HepG2 (cell line): ENCODE results near the gene VAMP5. TPM values are rescaled to one million over a fixed set of nuclear protein-coding genes. Genes with fewer than 3 reads are reported as not detected.
A peak's percentile ranks its signal among the peaks of the same experiment; 100 is the strongest.

Experiments used
- BCL6 ChIP-seq: IDR thresholded peaks from 2 replicates; pipeline ENCODE4 v1.6.1; 2016; ENCODE audit warnings: missing genetic modification reagents, missing compliant biosample characterization
- CC2D1A ChIP-seq: sonication (generic); formaldehyde crosslinking; IDR thresholded peaks from 2 replicates; pipeline ENCODE4 v1.8.1; 2023; ENCODE audit warnings: mild to moderate bottlenecking, missing genetic modification reagents
- CENPT ChIP-seq: sonication (generic); formaldehyde crosslinking; IDR thresholded peaks from 2 replicates; pipeline ENCODE4 v1.8.0; 2022; ENCODE audit warnings: low read depth, mild to moderate bottlenecking, moderate library complexity, missing genetic modification reagents
- ELF3 ChIP-seq: IDR thresholded peaks from 2 replicates; pipeline ENCODE4 v1.6.1; 2016; ENCODE audit warnings: missing genetic modification reagents, missing compliant biosample characterization
- ETV6 ChIP-seq: sonication (generic); formaldehyde crosslinking; conservative IDR thresholded peaks from 2 replicates; pipeline ENCODE4 v1.4.0; 2020; ENCODE audit warnings: missing genetic modification reagents
- FOSL2 ChIP-seq: sonication (generic); formaldehyde crosslinking; IDR thresholded peaks from 2 replicates; pipeline ENCODE4 v1.4.0; 2020; ENCODE audit warnings: missing genetic modification reagents
- PHF21A ChIP-seq: sonication (generic); formaldehyde crosslinking; IDR thresholded peaks from 2 replicates; pipeline ENCODE4 v1.5.0; 2020; ENCODE audit warnings: mild to moderate bottlenecking, missing genetic modification reagents
- SCMH1 ChIP-seq: sonication (generic); formaldehyde crosslinking; IDR thresholded peaks from 2 replicates; pipeline ENCODE4 v1.9.0; 2021; ENCODE audit warnings: missing genetic modification reagents, mild to moderate bottlenecking, borderline replicate concordance
- SMAD1 ChIP-seq: sonication (generic); formaldehyde crosslinking; IDR thresholded peaks from 2 replicates; pipeline ENCODE4 v1.4.0; 2020; ENCODE audit warnings: missing genetic modification reagents, low read depth, mild to moderate bottlenecking, borderline replicate concordance
- SMARCE1 ChIP-seq: fragments of 450-650 bp; IDR thresholded peaks from 2 replicates; pipeline ENCODE4 v1.6.1; 2017; ENCODE audit warnings: borderline replicate concordance
- TBX2 ChIP-seq: sonication (generic); formaldehyde crosslinking; IDR thresholded peaks from 2 replicates; pipeline ENCODE4 v1.5.0; 2020; ENCODE audit warnings: missing genetic modification reagents, mild to moderate bottlenecking, borderline replicate concordance
- TP53 ChIP-seq: sonication (generic); formaldehyde crosslinking; conservative IDR thresholded peaks from 2 replicates; pipeline ENCODE4 v1.4.0; 2020; ENCODE audit warnings: missing genetic modification reagents
- WIZ ChIP-seq: sonication (generic); formaldehyde crosslinking; IDR thresholded peaks from 2 replicates; pipeline ENCODE4 v1.5.1; 2020; ENCODE audit warnings: mild to moderate bottlenecking, missing genetic modification reagents
- XBP1 ChIP-seq: sonication (generic); formaldehyde crosslinking; IDR thresholded peaks from 2 replicates; pipeline ENCODE4 v1.5.0; 2020; ENCODE audit warnings: missing genetic modification reagents
- ZBTB4 ChIP-seq: sonication (generic); formaldehyde crosslinking; IDR thresholded peaks from 2 replicates; pipeline ENCODE4 v1.4.0; 2020; ENCODE audit warnings: missing genetic modification reagents, mild to moderate bottlenecking, borderline replicate concordance
- ZFP91 ChIP-seq: sonication (generic); formaldehyde crosslinking; IDR thresholded peaks from 2 replicates; pipeline ENCODE4 v1.9.0; 2022; ENCODE audit warnings: missing genetic modification reagents, mild to moderate bottlenecking, borderline replicate concordance
- ZNF3 ChIP-seq: IDR thresholded peaks from 2 replicates; pipeline ENCODE4 v1.7.0; 2017; ENCODE audit warnings: inconsistent platforms
- ZNF335 ChIP-seq: sonication (generic); formaldehyde crosslinking; IDR thresholded peaks from 2 replicates; pipeline ENCODE4 v1.4.0; 2020; ENCODE audit warnings: missing genetic modification reagents
- ZNF343 ChIP-seq: sonication (generic); formaldehyde crosslinking; IDR thresholded peaks from 2 replicates; pipeline ENCODE4 v1.4.0; 2020; ENCODE audit warnings: mild to moderate bottlenecking, missing genetic modification reagents
- ZNF543 ChIP-seq: sonication (generic); formaldehyde crosslinking; IDR thresholded peaks from 2 replicates; pipeline ENCODE4 v1.4.0; 2020; ENCODE audit warnings: mild to moderate bottlenecking, missing genetic modification reagents
- ZNF589 ChIP-seq: sonication (generic); formaldehyde crosslinking; conservative IDR thresholded peaks from 2 replicates; pipeline ENCODE4 v1.8.0; 2022; ENCODE audit warnings: mild to moderate bottlenecking, moderate library complexity, missing genetic modification reagents
- ZNF777 ChIP-seq: sonication (generic); formaldehyde crosslinking; IDR thresholded peaks from 2 replicates; pipeline ENCODE4 v1.4.0; 2020; ENCODE audit warnings: missing genetic modification reagents
- polyA plus RNA-seq, 8 experiments: library from polyadenylated mRNA; depleted of rRNA in 3 of 8; stranded (reverse) in 7 of 8; unstranded in 1 of 8; fragments of >200 nt; fragmentation: Illumina TruSeq in 4 of 8; extraction: Trizol in 4 of 8; gene quantifications; 2 replicates each; pipeline versions ENCODE4 v1.2.1 to v1.2.3, GENCODE V29; 2011 to 2016; ENCODE audit warnings: low read depth in 4 of 8, missing spikeins in 1 of 8, mixed read lengths in 1 of 8; ENCODE audit not compliant: insufficient read depth in 1 of 8
- total RNA-seq, 5 experiments: library from RNA; depleted of rRNA; stranded (reverse); fragments of >200 nt; fragmentation: Illumina TruSeq; extraction: Trizol; gene quantifications; 2 replicates each; pipeline ENCODE4 v1.2.3, GENCODE V29; 2016; ENCODE audit warnings: low read depth in 1 of 5
- TF ChIP-seq, protein P1 (sequence below): sonication (generic); formaldehyde crosslinking; IDR thresholded peaks from 2 replicates; pipeline ENCODE4 v1.8.0; 2022; ENCODE audit warnings: mild to moderate bottlenecking, missing genetic modification reagents, moderate library complexity
- TF ChIP-seq, protein P2 (sequence below): sonication (generic); formaldehyde crosslinking; IDR thresholded peaks from 2 replicates; pipeline ENCODE4 v1.8.0; 2022; ENCODE audit warnings: missing genetic modification reagents, low read depth, mild to moderate bottlenecking, borderline replicate concordance

VAMP5 gene
- total and polyA plus RNA-seq, 2 of the 13 experiments (the other 11 are each of a cell fraction or from before 2014, with no cell fraction given): 7.2 to 56.7 TPM

GRCh38 chr2:85611705-85612587, 27.7 kb downstream of the VAMP5 start, which contains the start of gene C2orf68 (continued):
- peak; percentile 61; the same call in 1 of the 2 replicates for TF ChIP-seq ZBTB4
- TF ChIP-seq ZFP91 (CRISPR knock-in tag): peak; percentile 92
- TF ChIP-seq CC2D1A (CRISPR knock-in tag): no peak
- no peak for TF ChIP-seq XBP1 (CRISPR knock-in tag)
- no peak for TF ChIP-seq SMARCE1
- TF ChIP-seq, protein P1, sequence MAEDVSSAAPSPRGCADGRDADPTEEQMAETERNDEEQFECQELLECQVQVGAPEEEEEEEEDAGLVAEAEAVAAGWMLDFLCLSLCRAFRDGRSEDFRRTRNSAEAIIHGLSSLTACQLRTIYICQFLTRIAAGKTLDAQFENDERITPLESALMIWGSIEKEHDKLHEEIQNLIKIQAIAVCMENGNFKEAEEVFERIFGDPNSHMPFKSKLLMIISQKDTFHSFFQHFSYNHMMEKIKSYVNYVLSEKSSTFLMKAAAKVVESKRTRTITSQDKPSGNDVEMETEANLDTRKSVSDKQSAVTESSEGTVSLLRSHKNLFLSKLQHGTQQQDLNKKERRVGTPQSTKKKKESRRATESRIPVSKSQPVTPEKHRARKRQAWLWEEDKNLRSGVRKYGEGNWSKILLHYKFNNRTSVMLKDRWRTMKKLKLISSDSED (CRISPR knock-in tag): no peak
- peak; percentile 99 for TF ChIP-seq ZNF777
- TF ChIP-seq SMAD1 (CRISPR knock-in tag): 0 out of 2 replicates have a peak, but pooled peaks have one; percentile 65
- TF ChIP-seq ZNF543 (CRISPR knock-in tag): peak; percentile 82; the same call in 1 of the 2 replicates
- TF ChIP-seq ZNF343: no peak; the same call in 1 of the 2 replicates
- TF ChIP-seq, protein P2, sequence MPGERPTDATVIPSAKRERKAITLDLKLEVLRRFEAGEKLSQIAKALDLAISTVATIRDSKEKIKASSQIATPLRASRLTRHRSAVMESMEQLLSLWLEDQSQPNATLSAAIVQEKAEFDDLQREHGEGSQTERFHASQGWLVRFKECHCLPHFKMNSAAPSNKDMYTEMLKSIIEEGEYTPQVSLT (CRISPR knock-in tag): peak; percentile 81; the same call in 1 of the 2 replicates
- TF ChIP-seq ZNF335 (CRISPR knock-in tag): peak; percentile 86
- no peak for TF ChIP-seq TP53 (CRISPR knock-in tag)
- TF ChIP-seq FOSL2: peak; percentile 58
- TF ChIP-seq TBX2 (CRISPR knock-in tag): peak; percentile 83
- no peak; the same call in 1 of the 2 replicates for TF ChIP-seq CENPT (CRISPR knock-in tag)
- TF ChIP-seq ETV6 (CRISPR knock-in tag): peak; percentile 89
- no peak for TF ChIP-seq SCMH1
- TF ChIP-seq PHF21A (CRISPR knock-in tag): peak; percentile 64; the same call in 1 of the 2 replicates
- TF ChIP-seq ZNF3 (CRISPR knock-in tag): 0 out of 2 replicates have a peak, but pooled peaks have one; percentile 16
- TF ChIP-seq BCL6 (CRISPR knock-in tag): peak; percentile 40; the same call in 1 of the 2 replicates
- 0 out of 2 replicates have a peak, but pooled peaks have one; percentile 10 for TF ChIP-seq WIZ
- TF ChIP-seq ELF3 (CRISPR knock-in tag): peak; percentile 72
- peak; percentile 93; the same call in 1 of the 2 replicates for TF ChIP-seq ZNF589
